ENCODE results near the gene VANGL1.

Gene VANGL1

DNA sequence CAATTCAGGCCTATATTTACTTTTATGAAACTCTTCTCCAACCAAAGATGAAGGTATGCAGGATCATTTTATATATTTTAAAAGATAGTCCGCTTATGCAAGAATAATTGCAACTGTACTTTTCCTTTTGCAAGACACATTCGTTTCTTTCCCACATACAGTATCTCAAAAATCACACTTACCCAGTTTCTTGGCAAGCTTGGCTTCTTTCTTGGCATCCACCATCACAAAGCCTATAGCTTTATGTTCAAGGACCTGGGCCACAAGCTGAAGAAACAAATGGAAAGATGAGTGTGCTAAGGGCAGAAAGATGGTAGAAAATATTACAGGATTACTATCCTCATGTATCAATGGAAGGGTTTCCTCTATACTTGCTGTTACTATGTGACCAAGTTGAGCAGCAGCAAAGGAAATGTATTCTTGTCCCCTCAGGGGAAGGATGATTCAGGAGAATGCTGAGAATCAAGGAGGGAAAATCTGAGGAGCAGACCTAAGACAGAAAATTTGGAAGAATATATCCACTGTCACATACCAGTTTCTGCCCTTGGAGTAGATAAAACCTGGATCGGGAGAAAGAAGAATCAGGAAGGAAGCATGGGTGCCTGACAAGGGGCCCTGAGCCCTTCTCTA lies 103.0 kb downstream of the VANGL1 start:
- no peak for DNase-seq

DNA sequence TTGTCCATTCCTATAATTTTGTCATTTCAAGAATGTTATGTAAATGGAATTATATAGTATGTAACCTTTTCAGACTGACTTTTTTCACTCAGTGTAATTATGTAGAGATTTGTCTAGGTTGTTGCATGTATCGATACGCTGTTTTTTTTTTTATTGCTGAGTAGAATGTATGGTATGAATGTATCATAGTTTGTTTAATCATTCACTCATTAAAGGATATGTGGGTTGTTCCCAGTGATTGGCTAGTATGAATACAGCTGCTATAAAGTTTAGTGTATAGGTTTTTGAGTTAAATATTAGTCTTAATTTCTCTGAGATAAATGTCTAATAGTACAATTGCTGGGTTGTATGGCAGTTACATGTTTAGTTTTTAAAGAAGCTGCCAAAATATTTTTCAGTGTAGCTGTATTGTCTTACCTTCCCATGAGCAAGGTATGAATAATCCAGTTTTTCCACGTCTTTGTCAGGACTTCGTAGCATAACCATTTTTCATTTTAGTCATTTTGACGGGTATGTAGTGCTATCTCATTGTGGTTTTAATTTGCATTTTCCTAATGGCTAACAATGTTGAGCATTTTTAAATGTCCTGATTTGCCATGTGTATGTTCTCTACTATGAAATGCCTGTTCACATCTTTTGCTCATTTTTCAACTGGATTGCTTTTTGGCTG lies 104.4 kb downstream of the VANGL1 start:
- no peak for DNase-seq
